Cerebellar cortex (tissue), 1 donor: Measurements from ENCODE around the gene ILF3.
A peak's percentile ranks its signal among the peaks of the same experiment; 100 is the strongest.

Experiments
- DNase-seq: peaks from one replicate; pipeline ENCODE4 v3.0.0-alpha.2; 2015; ENCODE audit warnings: low spot score

The ILF3 gene

GRCh38 chr19:10653732-10654609 is at the start of gene ILF3:
ILF3 (plus strand) TSS chr19:10654346; CDS start chr19:10670606, 16,260 bp downstream.
- DNase-seq: peak; percentile 100

- DNase-seq: no peak
Measured at GRCh38 chr19:10604460-10604980, 49.6 kb upstream of the ILF3 start.

DNA sequence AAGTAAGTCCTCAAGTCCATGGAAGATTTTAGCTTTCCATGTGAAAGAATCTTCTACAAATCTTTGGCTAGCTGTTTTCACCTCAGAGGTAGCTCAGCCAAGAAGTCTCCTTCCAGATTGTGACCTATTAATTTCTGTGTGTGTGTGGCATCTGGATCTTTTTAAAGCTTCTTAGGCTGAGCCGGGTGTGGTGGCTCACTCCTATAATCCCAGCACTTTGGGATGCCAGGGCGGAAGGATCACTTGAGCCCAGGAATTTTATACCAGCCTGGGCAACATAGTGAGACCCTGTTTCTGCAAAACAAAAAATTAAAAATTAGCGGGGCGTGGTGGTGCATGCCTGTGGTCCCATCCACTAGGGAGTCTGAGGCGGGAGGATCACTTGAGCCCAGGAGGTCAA is 42.2 kb upstream of the ILF3 start:
- DNase-seq: no peak

DNA sequence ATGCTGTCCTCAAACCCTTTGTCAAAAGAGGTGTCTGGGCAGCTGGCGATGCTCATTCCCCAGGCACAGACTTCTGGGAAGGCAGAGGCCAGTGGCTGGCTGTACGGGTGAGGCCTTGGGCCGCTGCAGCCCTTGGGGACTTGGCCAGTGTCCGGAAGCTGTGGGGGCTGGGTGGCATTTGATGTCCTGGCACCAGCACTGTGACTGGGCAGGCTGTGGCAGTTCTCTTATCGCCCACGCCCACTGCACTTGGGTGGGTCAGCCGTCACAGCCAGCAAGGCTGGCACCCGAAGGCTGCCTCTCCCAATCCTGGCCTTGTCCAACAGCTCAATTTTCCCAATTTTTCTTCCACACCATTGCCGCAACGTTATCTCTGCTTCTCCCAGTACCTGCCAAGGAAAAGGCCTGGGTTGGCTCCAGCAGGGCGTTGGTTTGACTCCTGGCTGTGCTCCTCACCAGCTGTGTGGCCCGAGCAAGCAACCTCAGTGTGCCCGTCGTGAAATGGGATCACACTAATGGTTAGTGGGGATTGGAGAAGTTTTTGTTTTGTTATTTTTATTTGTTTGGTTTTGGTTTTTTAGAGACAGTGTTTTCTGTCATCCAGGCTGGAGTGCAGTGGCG is 41.5 kb upstream of the ILF3 start:
- DNase-seq: peak; percentile 20

DNA sequence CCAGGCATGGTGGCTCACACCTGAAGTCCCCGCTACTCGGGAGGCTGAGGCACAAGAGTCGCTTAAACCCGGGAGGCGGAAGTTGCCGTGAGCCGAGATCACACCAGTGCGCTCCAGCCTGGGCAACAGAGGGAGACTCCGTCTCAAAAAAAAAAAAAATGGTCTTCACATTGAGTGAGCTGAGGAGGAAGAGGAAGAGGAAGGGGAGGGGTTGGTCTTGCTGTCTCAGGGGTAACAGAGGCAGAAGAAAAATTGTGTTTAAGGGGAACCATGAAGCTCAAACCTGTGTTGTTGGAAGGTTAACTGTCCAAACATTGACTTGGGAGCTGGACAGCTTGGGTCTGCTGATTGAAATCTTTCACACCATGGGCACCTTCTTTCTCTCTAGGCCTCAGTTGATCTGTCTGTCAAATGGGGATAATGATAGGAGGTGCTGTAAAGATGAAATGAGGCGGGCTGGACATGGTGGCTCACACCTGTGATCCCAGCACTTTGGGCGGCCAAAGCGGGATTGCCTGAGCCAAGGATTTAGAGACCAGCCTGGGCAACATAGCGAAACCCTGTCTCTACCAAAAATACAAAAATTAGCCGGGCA is 38.6 kb upstream of the ILF3 start:
- DNase-seq: no peak

DNA sequence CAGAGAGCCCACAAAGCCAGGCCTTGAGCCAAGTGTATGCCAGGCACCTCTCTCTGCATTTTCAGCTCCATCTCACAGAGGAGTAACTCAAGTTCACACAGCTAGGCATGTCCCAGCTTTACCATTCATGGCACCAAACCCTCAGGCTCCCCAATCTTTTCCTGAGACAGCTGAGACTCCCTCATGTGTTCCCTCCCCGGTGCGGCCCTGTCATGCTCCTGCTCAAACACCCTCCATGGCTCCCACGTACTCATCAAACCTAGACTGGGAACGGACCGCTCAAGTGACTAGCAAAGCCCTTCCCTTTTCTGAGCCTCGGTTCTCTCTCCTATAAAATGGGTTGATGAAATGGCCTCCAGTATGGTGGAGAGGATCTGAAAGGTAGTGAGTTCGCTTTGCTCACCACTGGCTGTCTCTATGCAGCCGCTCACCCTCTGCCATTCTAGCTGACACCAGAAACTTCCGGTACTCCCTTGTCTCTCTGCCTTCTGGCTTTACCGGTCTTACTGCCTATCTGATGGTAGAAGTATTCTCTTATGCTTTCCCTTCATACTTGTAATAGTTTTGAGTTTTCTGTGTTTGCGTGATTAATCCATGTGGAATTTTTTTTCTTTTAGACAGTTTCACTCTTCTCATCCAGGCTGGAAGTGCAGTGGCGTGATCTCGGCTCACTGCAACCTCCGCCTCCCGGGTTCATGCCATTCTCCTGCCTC is 36.6 kb upstream of the ILF3 start:
- DNase-seq: no peak

GRCh38 chr19:10618846-10619245 is 35.3 kb upstream of the ILF3 start:
- no peak for DNase-seq

GRCh38 chr19:10620786-10621185 is 33.4 kb upstream of the ILF3 start:
- no peak for DNase-seq

DNA sequence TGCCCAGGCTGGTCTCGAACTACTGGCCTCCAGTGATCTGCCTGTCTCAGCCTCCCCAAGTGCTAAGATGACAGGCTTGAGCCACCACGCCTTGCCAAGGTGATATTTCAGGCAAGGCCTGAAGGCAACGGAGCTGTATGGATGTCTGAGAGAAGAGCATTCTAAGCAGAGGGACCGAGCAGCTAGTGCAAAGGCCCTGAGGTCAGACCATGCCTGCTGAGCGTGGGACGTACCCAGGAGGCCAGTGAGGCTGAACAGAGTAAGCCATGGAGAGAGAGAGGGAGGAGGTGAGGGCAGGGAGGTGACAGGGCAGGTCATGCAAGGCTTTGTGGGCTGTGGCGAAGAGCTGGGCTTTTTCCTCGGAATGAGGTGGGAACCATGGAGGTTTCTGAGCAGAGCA is 32.2 kb upstream of the ILF3 start:
- no peak for DNase-seq

GRCh38 chr19:10624585-10624984 is 29.6 kb upstream of the ILF3 start:
- no peak for DNase-seq

- no peak for DNase-seq
Measured at GRCh38 chr19:10625003-10625761, 29.0 kb upstream of the ILF3 start, which contains the start of gene SLC44A2. SLC44A2 (plus strand) TSS chr19:10625553; CDS start chr19:10625634, 81 bp downstream.

DNA sequence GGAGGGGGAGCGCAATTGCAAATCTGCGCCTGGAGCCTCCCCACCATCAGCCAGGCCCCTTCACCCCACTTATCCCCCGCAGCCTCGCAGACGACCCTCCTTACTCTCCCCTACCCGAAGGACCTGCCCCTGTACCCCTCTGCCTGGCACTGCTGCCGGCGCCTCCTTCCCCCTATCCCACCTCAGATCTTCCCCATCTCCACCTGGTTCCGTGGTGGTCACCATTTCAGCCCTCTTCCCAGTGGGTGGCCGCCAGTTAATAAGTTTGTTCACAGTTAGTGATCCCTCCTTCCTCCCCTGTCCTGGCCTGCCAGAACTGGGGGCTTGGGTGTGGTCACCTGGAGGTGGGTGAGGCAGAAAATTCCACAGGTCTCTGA is 28.4 kb upstream of the ILF3 start:
- DNase-seq: no peak

DNA sequence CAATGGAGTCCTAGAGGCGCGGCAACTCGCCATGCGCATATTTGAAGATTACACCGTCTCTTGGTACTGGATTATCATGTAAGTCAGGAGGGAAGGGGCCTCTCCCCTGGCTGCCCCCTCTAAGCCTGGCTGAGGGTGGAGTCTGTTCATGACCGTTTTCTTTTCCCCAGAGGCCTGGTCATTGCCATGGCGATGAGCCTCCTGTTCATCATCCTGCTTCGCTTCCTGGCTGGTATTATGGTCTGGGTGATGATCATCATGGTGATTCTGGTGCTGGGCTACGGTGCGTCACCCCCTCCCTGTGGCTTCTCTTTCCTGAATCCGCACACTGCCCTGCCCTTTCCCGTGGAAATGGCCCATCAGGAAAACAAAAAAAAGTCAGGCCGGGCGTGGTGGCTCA is 22.3 kb upstream of the ILF3 start:
- no peak for DNase-seq

DNA sequence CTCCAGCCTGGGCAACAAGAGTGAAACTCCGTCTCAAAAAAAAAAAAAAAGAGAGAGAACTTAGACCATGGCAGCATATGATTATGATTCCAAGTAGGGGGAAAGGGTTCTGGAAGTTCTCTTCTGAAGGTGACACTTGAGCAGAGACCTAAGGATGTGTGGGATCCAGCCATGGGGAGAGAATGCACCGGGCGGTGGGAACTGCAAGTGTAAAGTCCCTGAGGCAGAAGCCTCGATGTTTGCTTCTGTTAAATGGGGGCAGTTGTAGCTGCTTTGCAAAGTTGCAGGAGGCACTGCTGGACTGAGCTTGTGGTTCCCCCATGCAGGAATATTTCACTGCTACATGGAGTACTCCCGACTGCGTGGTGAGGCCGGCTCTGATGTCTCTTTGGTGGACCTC is 19.7 kb upstream of the ILF3 start:
- no peak for DNase-seq

DNA sequence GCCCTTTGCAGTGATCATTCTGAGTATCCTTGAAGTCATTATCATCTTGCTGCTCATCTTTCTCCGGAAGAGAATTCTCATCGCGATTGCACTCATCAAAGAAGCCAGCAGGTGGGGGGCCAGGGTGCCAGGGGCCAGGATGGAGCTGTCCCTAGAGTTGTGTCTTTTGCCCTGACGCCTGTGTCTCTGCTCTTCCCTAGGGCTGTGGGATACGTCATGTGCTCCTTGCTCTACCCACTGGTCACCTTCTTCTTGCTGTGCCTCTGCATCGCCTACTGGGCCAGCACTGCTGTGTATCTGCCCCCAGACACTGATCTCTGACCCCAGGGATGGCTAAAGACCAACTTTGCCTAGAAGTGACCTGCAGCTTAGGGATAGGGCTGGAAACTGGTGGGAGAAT is 19.2 kb upstream of the ILF3 start:
- DNase-seq: no peak

DNA sequence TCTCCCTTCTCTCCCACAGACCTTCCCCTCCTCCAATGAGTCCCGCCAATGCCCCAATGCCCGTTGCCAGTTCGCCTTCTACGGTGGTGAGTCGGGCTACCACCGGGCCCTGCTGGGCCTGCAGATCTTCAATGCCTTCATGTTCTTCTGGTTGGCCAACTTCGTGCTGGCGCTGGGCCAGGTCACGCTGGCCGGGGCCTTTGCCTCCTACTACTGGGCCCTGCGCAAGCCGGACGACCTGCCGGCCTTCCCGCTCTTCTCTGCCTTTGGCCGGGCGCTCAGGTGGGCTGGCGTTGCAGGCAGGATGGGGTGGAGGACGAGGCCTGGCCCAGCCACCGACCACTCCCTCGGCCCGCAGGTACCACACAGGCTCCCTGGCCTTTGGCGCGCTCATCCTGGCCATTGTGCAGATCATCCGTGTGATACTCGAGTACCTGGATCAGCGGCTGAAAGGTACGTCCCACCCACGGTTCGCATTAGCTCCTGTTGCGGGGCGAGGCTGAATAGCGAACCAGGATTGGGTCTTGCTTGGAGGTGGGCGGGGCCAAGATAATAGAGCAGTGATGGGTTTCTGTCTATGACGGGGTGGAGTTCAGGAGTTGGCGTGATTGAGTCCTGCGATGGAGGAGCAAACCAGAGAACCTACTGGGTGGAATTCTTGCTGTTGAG is 17.7 kb upstream of the ILF3 start:
- DNase-seq: no peak

DNA sequence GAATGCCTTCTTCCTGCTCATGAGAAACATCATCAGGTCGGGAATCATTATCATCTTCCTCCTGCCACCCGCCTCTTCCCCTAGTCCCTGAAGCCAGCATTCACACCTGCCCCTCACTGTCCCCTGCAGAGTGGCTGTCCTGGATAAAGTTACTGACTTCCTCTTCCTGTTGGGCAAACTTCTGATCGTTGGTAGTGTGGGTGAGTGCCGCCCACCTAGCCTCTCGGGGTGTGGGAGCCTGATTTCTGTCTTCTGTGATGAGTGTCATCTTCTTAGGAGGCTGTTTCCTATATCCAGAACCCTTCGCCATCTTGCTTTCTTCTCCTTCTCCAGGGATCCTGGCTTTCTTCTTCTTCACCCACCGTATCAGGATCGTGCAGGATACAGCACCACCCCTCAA is 16.3 kb upstream of the ILF3 start:
- no peak for DNase-seq

DNA sequence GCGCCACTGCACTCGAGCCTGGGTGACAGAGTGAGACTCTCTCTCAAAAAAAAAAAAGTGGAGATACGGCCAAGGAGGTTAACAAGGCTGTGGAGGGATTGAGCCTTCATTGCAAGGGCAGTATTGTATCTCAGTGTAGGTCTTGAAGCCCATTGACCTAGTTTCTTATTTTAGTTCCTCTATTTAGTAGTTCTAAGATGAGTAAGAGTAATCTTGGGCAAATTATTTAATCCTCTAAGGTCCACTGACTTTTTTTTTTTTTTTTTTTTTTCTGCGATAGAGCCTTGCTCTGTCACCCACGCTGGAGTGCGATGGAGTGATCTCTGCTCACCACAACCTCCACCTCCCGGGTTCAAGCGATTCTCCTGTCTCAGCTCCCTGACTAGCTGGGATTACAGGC is 14.3 kb upstream of the ILF3 start:
- DNase-seq: no peak

DNA sequence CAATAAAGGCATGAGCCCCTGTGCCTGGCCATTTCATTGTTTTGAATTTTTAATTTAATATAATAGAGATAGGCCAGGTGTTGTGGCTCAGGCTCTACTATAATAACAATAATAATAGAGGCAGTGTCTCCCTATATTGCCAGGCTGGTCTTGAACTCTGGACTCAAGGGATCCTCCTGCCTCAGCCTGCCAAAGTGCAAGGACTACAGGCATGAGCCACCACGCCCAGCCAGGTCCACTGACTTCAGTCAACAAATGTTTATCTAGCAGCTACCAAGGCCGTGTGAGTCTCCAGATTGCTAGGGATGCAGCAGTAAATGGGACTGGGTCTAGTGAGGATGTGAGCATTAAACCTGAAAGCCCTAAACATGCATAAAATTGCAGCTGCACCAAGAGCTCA is 13.8 kb upstream of the ILF3 start:
- DNase-seq: no peak

DNA sequence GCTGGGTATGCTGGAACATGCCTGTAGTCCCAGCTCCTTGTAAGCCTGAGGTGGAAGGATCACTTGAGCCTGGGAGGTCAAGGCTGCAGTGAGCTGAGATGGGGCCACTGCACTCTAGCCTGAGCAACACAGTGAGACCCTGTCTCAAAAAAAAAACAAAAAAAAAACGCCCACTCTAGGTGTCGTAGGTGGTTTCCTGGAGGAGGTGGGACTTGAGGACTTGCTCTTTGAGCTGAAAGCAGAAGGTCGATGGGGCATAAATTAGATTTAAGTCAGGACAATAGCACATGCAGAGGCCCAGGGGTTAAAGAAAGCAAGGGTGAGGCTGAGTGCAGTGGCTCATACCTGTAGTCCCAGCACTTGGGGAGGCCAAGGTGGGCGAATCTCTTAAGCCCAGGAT is 12.9 kb upstream of the ILF3 start:
- no peak for DNase-seq
